A549 (cell line): ENCODE measurements around the gene OR2AK2. TPM values are rescaled to one million over a fixed set of nuclear protein-coding genes. Genes with fewer than 3 reads are reported as not detected.

Source experiments
- ATAC-seq, 2 experiments: fragments of 200-7000 bp in 1 of 2; fragments of >200 bp in 1 of 2; cut with Nextera tagmentation in 1 of 2; cut with Tn5 transposase in 1 of 2; 3 replicates each; pipeline versions ENCODE4 v1.8.0 to v1.9.1; 2018 to 2020; ENCODE audit warnings: mild to moderate bottlenecking in 1 of 2, moderate library complexity in 1 of 2
- CTCF ChIA-PET: fragments of 300-600 bp; sonication (Branson Sonifier 250); formaldehyde crosslinking; extraction: SDS; loops from one replicate; lab custom pipeline; 2021; ENCODE audit warnings: antibody characterized with exemption, inconsistent platforms; lab: Yijun Ruan, JAX
- POLR2A ChIA-PET: fragments of 350-600 bp; formaldehyde crosslinking; extraction: SDS; loops from one replicate; lab custom pipeline; 2021; ENCODE audit warnings: antibody characterized with exemption, inconsistent platforms; lab: Yijun Ruan, JAX
- DNase-seq, 2 experiments: peaks; one replicate each; pipeline versions ENCODE4 v3.0.0 to v3.0.0-alpha.2; 2011 to 2016; ENCODE audit warnings: low read depth in 1 of 2, low spot score in 1 of 2
- FAIRE-seq: peaks from 2 replicates; lab custom pipeline; 2011; peaks lifted over from hg19 to GRCh38; lab: Jason Lieb, UNC
- H3K27ac ChIP-seq, 2 experiments: fragments of >200 bp; sonication (Bioruptor Twin); formaldehyde crosslinking; 3 replicates each; pipeline ENCODE4 v1.5.1; 2016 to 2017
- H3K4me1 ChIP-seq: fragments of >200 bp; sonication (Bioruptor Twin); formaldehyde crosslinking; 3 replicates; pipeline ENCODE4 v1.6.1; 2016
- H3K4me2 ChIP-seq: fragments of >200 bp; sonication (Bioruptor Twin); formaldehyde crosslinking; 3 replicates; pipeline ENCODE4 v1.6.1; 2016
- H3K4me3 ChIP-seq: fragments of >200 bp; sonication (Bioruptor Twin); formaldehyde crosslinking; 3 replicates; pipeline ENCODE4 v1.5.1; 2016
- H3K9me3 ChIP-seq: fragments of >200 bp; sonication (Bioruptor Twin); formaldehyde crosslinking; 3 replicates; pipeline ENCODE4 v1.6.1; 2016
- CEBPB ChIP-seq, 2 experiments: fragments of >200 bp in 1 of 2; sonication (Bioruptor Twin) in 1 of 2; formaldehyde crosslinking in 1 of 2; IDR thresholded peaks; 2 replicates each; pipeline ENCODE4 v1.6.1; 2012 to 2016
- CHD2 ChIP-seq: fragments of 150-350 bp; IDR thresholded peaks from 2 replicates; pipeline ENCODE4 v1.6.1; 2014; ENCODE audit warnings: low read length; ENCODE audit not compliant: partially characterized antibody
- EHF ChIP-seq: fragments of 250-450 bp; sonication (Bioruptor Pico); IDR thresholded peaks from 2 replicates; pipeline ENCODE4 v1.5.0; 2020; ENCODE audit warnings: mild to moderate bottlenecking
- ESRRA ChIP-seq: fragments of 150-350 bp; IDR thresholded peaks from 2 replicates; pipeline ENCODE4 v1.6.1; 2014; ENCODE audit warnings: mild to moderate bottlenecking, low read length, borderline replicate concordance
- FOXS1 ChIP-seq: fragments of 250-450 bp; sonication (Bioruptor Pico); IDR thresholded peaks from 2 replicates; pipeline ENCODE4 v1.5.0; 2020; ENCODE audit warnings: mild to moderate bottlenecking, moderate library complexity
- GATA3 ChIP-seq: IDR thresholded peaks from 2 replicates; pipeline ENCODE4 v1.6.1; 2012; ENCODE audit warnings: borderline replicate concordance
- HOXB13 ChIP-seq: fragments of 250-450 bp; sonication (Bioruptor Pico); IDR thresholded peaks from 2 replicates; pipeline ENCODE4 v1.5.0; 2020; ENCODE audit warnings: low read depth, mild to moderate bottlenecking, moderate library complexity
- JUN ChIP-seq, 2 experiments: fragments of >200 bp; sonication (Bioruptor Twin); formaldehyde crosslinking; IDR thresholded peaks; 2 replicates in 1 of 2; 3 replicates in 1 of 2; pipeline ENCODE4 v1.6.1; 2016 to 2017
- MYC ChIP-seq: IDR thresholded peaks from 2 replicates; pipeline ENCODE4 v1.6.1; 2012; ENCODE audit warnings: mild to moderate bottlenecking, inconsistent platforms, low read length, improper control_type of control experiment, borderline replicate concordance
- POLR2A ChIP-seq: IDR thresholded peaks from 2 replicates; pipeline ENCODE4 v1.6.1; 2012; ENCODE audit warnings: mild to moderate bottlenecking, low read length
- POLR2AphosphoS2 ChIP-seq: conservative IDR thresholded peaks from 2 replicates; pipeline ENCODE4 v1.6.1; 2012; ENCODE audit warnings: low read length, improper control_type of control experiment, inconsistent platforms
- RARB ChIP-seq: fragments of 250-450 bp; sonication (Bioruptor Pico); IDR thresholded peaks from 2 replicates; pipeline ENCODE4 v1.8.0; 2021; ENCODE audit warnings: mild to moderate bottlenecking, moderate library complexity
- SMC3 ChIP-seq: fragments of >200 bp; sonication (Bioruptor Twin); formaldehyde crosslinking; IDR thresholded peaks from 3 replicates; pipeline ENCODE4 v1.6.1; 2018; ENCODE audit warnings: inconsistent platforms
- ZC3H11A ChIP-seq: fragments of 450-650 bp; IDR thresholded peaks from 2 replicates; pipeline ENCODE4 v1.6.1; 2014; ENCODE audit warnings: antibody characterized with exemption, mild to moderate bottlenecking
- WGBS: methylation state at CpG from one replicate; pipeline ENCODE4 v1.1.6; 2017; ENCODE audit errors: missing lambda C conversion rate; 5-methylcytosine and 5-hydroxymethylcytosine counted together
- polyA plus RNA-seq, 4 experiments: library from polyadenylated mRNA; depleted of rRNA in 3 of 4; stranded (reverse); fragments of >200 nt; fragmentation: RNase III in 1 of 4; extraction: RNeasy Plus Mini Kit Qiagen cat#74134 plus additional on column Dnase treatment in 1 of 4; gene quantifications; 2 replicates in 3 of 4; 3 replicates in 1 of 4; pipeline ENCODE4 v1.2.3, GENCODE V29; 2011 to 2017
- small RNA-seq, 6 experiments: library from RNA; depleted of rRNA; stranded (forward); fragments of <200 nt; gene quantifications; one replicate each; pipeline ENCODE3, GENCODE V24; 2012
- TF ChIP-seq, protein P1 (sequence below): fragments of >200 bp; sonication (Bioruptor Twin); formaldehyde crosslinking; IDR thresholded peaks from 2 replicates; pipeline ENCODE4 v1.6.1; 2016
- TF ChIP-seq, protein P2 (sequence below): fragments of 450-650 bp; IDR thresholded peaks from 2 replicates; pipeline ENCODE4 v1.6.1; 2014; ENCODE audit warnings: antibody characterized with exemption
- TF ChIP-seq, protein P3 (sequence below): fragments of >200 bp; sonication (Bioruptor Twin); formaldehyde crosslinking; IDR thresholded peaks from 3 replicates; pipeline ENCODE4 v1.5.1; 2016

The OR2AK2 gene
- polyA plus RNA-seq, 2 of the 4 experiments (the other 2 are of a cell fraction) = not detected

DNA sequence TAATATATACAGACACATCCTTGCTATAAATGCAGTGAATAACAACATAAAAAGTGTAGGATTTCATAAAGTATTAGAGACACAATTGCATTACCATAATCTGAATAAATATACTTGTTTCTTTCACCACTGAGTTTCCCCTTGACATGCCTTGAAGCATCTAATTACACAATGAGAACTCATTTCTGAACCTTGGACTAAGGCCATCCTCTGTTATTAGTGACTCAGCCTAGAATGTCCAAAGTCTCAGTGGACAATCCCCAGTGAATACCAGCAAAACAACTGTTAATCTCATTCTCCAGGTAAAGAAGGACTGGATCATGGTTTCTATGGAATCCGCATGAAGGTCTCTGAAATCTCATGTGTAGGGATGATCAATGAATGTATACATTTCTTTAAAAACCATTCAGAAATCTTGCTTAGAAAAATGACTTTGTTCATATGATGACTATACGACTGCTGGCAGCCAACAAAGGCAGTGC, 48.2 kb downstream of the OR2AK2 start, which contains the start of gene OR2L5:
TSS of gene OR2L5 (plus strand) at position 432 of the 482 bp plus-strand sequence. CDS start 8,288 bp downstream, outside the sequence.
- no peak within 1 kb of the TSS for H3K27ac ChIP-seq
- no peak within 1 kb of the TSS for H3K4me3 ChIP-seq
- CTCF ChIA-PET = no interaction called here
- POLR2A ChIA-PET = no interaction called here
- H3K9me3 ChIP-seq = no peaks in the 10 kb centered on the region
- DNase-seq = no peak
- TF ChIP-seq, protein P1, sequence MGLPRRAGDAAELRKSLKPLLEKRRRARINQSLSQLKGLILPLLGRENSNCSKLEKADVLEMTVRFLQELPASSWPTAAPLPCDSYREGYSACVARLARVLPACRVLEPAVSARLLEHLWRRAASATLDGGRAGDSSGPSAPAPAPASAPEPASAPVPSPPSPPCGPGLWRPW = no peak
- H3K4me2 ChIP-seq = no peak within 1 kb of the TSS
- ATAC-seq = no peak
- FAIRE-seq = no peak
- 7% methylated on average over 2 of the region's 2 CpGs for WGBS
- no peaks in the 10 kb centered on the region for H3K4me1 ChIP-seq

DNA sequence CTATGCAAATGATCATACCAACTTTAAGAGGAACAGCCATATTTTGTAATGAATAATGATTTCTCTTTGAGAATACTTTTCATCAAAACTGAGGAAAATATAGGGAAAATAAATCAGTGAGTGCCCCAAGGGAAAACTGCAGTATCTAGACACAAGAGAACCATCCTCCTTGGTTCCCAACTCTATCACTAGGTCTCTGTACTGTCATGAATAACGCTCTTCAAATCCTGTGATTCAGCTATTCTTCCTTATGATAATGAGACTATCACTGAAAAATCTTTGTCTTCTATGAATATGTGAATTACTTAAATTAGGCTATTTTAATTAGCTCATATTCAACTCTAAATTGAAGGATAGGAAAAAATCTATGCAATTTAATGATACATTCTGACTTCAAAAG, 50.8 kb downstream of the OR2AK2 start:
- CTCF ChIA-PET = no interaction called here
- FAIRE-seq (no peak), ATAC-seq (no peak)

More for the DNA sequence above, 50.8 kb downstream of the OR2AK2 start:
- no peaks in the 10 kb centered on the region; the same call in 2 of the 3 replicates for H3K9me3 ChIP-seq
- 0% methylated on average over 1 of the region's 1 CpG for WGBS
- TF ChIP-seq RARB = no peak
- TF ChIP-seq JUN (IDR thresholded peaks at IDR 0.05) = no peak
- TF ChIP-seq POLR2A = no peak
- no peak for TF ChIP-seq CEBPB (IDR thresholded peaks at IDR 0.05)
- TF ChIP-seq FOXS1 (CRISPR knock-in tag) = no peak
- TF ChIP-seq CHD2 = no peak
- TF ChIP-seq POLR2AphosphoS2 = no peak
- TF ChIP-seq MYC = no peak
- TF ChIP-seq EHF (CRISPR knock-in tag) = no peak
- no peak for TF ChIP-seq HOXB13 (CRISPR knock-in tag)
- TF ChIP-seq, protein P2, sequence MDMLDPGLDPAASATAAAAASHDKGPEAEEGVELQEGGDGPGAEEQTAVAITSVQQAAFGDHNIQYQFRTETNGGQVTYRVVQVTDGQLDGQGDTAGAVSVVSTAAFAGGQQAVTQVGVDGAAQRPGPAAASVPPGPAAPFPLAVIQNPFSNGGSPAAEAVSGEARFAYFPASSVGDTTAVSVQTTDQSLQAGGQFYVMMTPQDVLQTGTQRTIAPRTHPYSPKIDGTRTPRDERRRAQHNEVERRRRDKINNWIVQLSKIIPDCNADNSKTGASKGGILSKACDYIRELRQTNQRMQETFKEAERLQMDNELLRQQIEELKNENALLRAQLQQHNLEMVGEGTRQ = no peak
- no peak for TF ChIP-seq ESRRA
- TF ChIP-seq, protein P3, sequence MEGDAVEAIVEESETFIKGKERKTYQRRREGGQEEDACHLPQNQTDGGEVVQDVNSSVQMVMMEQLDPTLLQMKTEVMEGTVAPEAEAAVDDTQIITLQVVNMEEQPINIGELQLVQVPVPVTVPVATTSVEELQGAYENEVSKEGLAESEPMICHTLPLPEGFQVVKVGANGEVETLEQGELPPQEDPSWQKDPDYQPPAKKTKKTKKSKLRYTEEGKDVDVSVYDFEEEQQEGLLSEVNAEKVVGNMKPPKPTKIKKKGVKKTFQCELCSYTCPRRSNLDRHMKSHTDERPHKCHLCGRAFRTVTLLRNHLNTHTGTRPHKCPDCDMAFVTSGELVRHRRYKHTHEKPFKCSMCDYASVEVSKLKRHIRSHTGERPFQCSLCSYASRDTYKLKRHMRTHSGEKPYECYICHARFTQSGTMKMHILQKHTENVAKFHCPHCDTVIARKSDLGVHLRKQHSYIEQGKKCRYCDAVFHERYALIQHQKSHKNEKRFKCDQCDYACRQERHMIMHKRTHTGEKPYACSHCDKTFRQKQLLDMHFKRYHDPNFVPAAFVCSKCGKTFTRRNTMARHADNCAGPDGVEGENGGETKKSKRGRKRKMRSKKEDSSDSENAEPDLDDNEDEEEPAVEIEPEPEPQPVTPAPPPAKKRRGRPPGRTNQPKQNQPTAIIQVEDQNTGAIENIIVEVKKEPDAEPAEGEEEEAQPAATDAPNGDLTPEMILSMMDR = no peak
- no peak for TF ChIP-seq SMC3
- no peak for TF ChIP-seq ZC3H11A
- no peak for TF ChIP-seq GATA3
- H3K4me1 ChIP-seq = no peaks in the 10 kb centered on the region
- DNase-seq = no peak
- POLR2A ChIA-PET = no interaction called here
- H3K27ac ChIP-seq = no peak overlapping the region
- H3K4me3 ChIP-seq = no peak overlapping the region
- H3K4me2 ChIP-seq = no peak overlapping the region

Small RNAs within 50 kb of the gene (small RNA-seq; reads per million reads assigned to genes)
- gene RF00019 = 0 reads per million in 6 experiments

Other genes starting within 250 kb of the OR2AK2 start
- gene OR6F1, start 248.6 kb upstream of the OR2AK2 start, polyA plus RNA-seq (2011; rRNA removed) = not detected in 2 replicates
- not detected in 3 replicates for gene OR6F1, start 248.6 kb upstream of the OR2AK2 start, polyA plus RNA-seq (2017; fragmentation: RNase III; extraction: RNeasy Plus Mini Kit Qiagen cat#74134 plus additional on column Dnase treatment)
- not detected in 2 replicates for gene OR14K1, start 226.6 kb upstream of the OR2AK2 start, polyA plus RNA-seq (2011; rRNA removed)
- gene OR14K1, start 226.6 kb upstream of the OR2AK2 start, polyA plus RNA-seq (2017; fragmentation: RNase III; extraction: RNeasy Plus Mini Kit Qiagen cat#74134 plus additional on column Dnase treatment) = not detected in 3 replicates
- gene OR14A2, start 217.1 kb upstream of the OR2AK2 start, polyA plus RNA-seq (2011; rRNA removed) = not detected in 2 replicates
- not detected in 3 replicates for gene OR14A2, start 217.1 kb upstream of the OR2AK2 start, polyA plus RNA-seq (2017; fragmentation: RNase III; extraction: RNeasy Plus Mini Kit Qiagen cat#74134 plus additional on column Dnase treatment)
- not detected in 2 replicates for gene OR1C1, start 204.7 kb upstream of the OR2AK2 start, polyA plus RNA-seq (2011; rRNA removed)
- gene OR1C1, start 204.7 kb upstream of the OR2AK2 start, polyA plus RNA-seq (2017; fragmentation: RNase III; extraction: RNeasy Plus Mini Kit Qiagen cat#74134 plus additional on column Dnase treatment) = not detected in 3 replicates
- not detected in 2 replicates for gene OR14A16, start 141.1 kb upstream of the OR2AK2 start, polyA plus RNA-seq (2011; rRNA removed)
- gene OR14A16, start 141.1 kb upstream of the OR2AK2 start, polyA plus RNA-seq (2017; fragmentation: RNase III; extraction: RNeasy Plus Mini Kit Qiagen cat#74134 plus additional on column Dnase treatment) = not detected in 3 replicates
- not detected in 2 replicates for gene OR11L1, start 123.3 kb upstream of the OR2AK2 start, polyA plus RNA-seq (2011; rRNA removed)
- not detected in 3 replicates for gene OR11L1, start 123.3 kb upstream of the OR2AK2 start, polyA plus RNA-seq (2017; fragmentation: RNase III; extraction: RNeasy Plus Mini Kit Qiagen cat#74134 plus additional on column Dnase treatment)
- not detected in 2 replicates for gene TRIM58, start 108.0 kb upstream of the OR2AK2 start, polyA plus RNA-seq (2011; rRNA removed)
- gene TRIM58, start 108.0 kb upstream of the OR2AK2 start, polyA plus RNA-seq (2017; fragmentation: RNase III; extraction: RNeasy Plus Mini Kit Qiagen cat#74134 plus additional on column Dnase treatment) = not detected in 3 replicates
- not detected in 2 replicates for gene OR2W3, start 69.6 kb upstream of the OR2AK2 start, polyA plus RNA-seq (2011; rRNA removed)
- gene OR2W3, start 69.6 kb upstream of the OR2AK2 start, polyA plus RNA-seq (2017; fragmentation: RNase III; extraction: RNeasy Plus Mini Kit Qiagen cat#74134 plus additional on column Dnase treatment) = not detected in 3 replicates
- not detected in 2 replicates for gene OR2T8, start 45.0 kb upstream of the OR2AK2 start, polyA plus RNA-seq (2011; rRNA removed)
- gene OR2T8, start 45.0 kb upstream of the OR2AK2 start, polyA plus RNA-seq (2017; fragmentation: RNase III; extraction: RNeasy Plus Mini Kit Qiagen cat#74134 plus additional on column Dnase treatment) = not detected in 3 replicates
- not detected in 2 replicates for gene OR2AJ1, start 40.3 kb upstream of the OR2AK2 start, polyA plus RNA-seq (2011; rRNA removed)
- not detected in 3 replicates for gene OR2AJ1, start 40.3 kb upstream of the OR2AK2 start, polyA plus RNA-seq (2017; fragmentation: RNase III; extraction: RNeasy Plus Mini Kit Qiagen cat#74134 plus additional on column Dnase treatment)
- gene OR2L8, start 16.4 kb upstream of the OR2AK2 start, polyA plus RNA-seq (2011; rRNA removed) = not detected in 2 replicates
- not detected in 3 replicates for gene OR2L8, start 16.4 kb upstream of the OR2AK2 start, polyA plus RNA-seq (2017; fragmentation: RNase III; extraction: RNeasy Plus Mini Kit Qiagen cat#74134 plus additional on column Dnase treatment)
- gene OR2L5, start 48.4 kb downstream of the OR2AK2 start, polyA plus RNA-seq (2011; rRNA removed) = not detected in 2 replicates
- gene OR2L5, start 48.4 kb downstream of the OR2AK2 start, polyA plus RNA-seq (2017; fragmentation: RNase III; extraction: RNeasy Plus Mini Kit Qiagen cat#74134 plus additional on column Dnase treatment) = not detected in 3 replicates
- gene OR2L2, start 64.8 kb downstream of the OR2AK2 start, polyA plus RNA-seq (2011; rRNA removed) = not detected in 2 replicates
- not detected in 3 replicates for gene OR2L2, start 64.8 kb downstream of the OR2AK2 start, polyA plus RNA-seq (2017; fragmentation: RNase III; extraction: RNeasy Plus Mini Kit Qiagen cat#74134 plus additional on column Dnase treatment)
- gene OR2L3, start 81.6 kb downstream of the OR2AK2 start, polyA plus RNA-seq (2011; rRNA removed) = not detected in 2 replicates
- not detected in 3 replicates for gene OR2L3, start 81.6 kb downstream of the OR2AK2 start, polyA plus RNA-seq (2017; fragmentation: RNase III; extraction: RNeasy Plus Mini Kit Qiagen cat#74134 plus additional on column Dnase treatment)
- not detected in 2 replicates for gene OR2L13, start 130.0 kb downstream of the OR2AK2 start, polyA plus RNA-seq (2011; rRNA removed)
- not detected in 3 replicates for gene OR2L13, start 130.0 kb downstream of the OR2AK2 start, polyA plus RNA-seq (2017; fragmentation: RNase III; extraction: RNeasy Plus Mini Kit Qiagen cat#74134 plus additional on column Dnase treatment)
- gene OR2M5, start 179.9 kb downstream of the OR2AK2 start, polyA plus RNA-seq (2011; rRNA removed) = not detected in 2 replicates
- not detected in 3 replicates for gene OR2M5, start 179.9 kb downstream of the OR2AK2 start, polyA plus RNA-seq (2017; fragmentation: RNase III; extraction: RNeasy Plus Mini Kit Qiagen cat#74134 plus additional on column Dnase treatment)
- not detected in 2 replicates for gene OR2M2, start 209.6 kb downstream of the OR2AK2 start, polyA plus RNA-seq (2011; rRNA removed)
- gene OR2M2, start 209.6 kb downstream of the OR2AK2 start, polyA plus RNA-seq (2017; fragmentation: RNase III; extraction: RNeasy Plus Mini Kit Qiagen cat#74134 plus additional on column Dnase treatment) = not detected in 3 replicates
- not detected in 2 replicates for gene OR2M3, start 232.0 kb downstream of the OR2AK2 start, polyA plus RNA-seq (2011; rRNA removed)
- not detected in 3 replicates for gene OR2M3, start 232.0 kb downstream of the OR2AK2 start, polyA plus RNA-seq (2017; fragmentation: RNase III; extraction: RNeasy Plus Mini Kit Qiagen cat#74134 plus additional on column Dnase treatment)